ENCODE measurements around the gene LPP.

- no peak for TF ChIP-seq SP1 (IDR thresholded peaks at IDR 0.05)
- TF ChIP-seq SP1 (CRISPR knock-in tag; IDR thresholded peaks at IDR 0.05) = no peak
- no peak for TF ChIP-seq ZNF609 (CRISPR knock-in tag; IDR thresholded peaks at IDR 0.05; ENCODE audit: borderline replicate concordance)
- no peak for TF ChIP-seq PRDM10 (CRISPR knock-in tag; IDR thresholded peaks at IDR 0.05; ENCODE audit: low read depth)
- TF ChIP-seq HNRNPK (IDR thresholded peaks at IDR 0.05; ENCODE audit: low read depth, low read length, poor library complexity, severe bottlenecking) = no peak
- TF ChIP-seq SNAPC5 (CRISPR knock-in tag; IDR thresholded peaks at IDR 0.05; ENCODE audit: borderline replicate concordance) = no peak
- no peak for TF ChIP-seq NFIC (IDR thresholded peaks at IDR 0.05; ENCODE audit: low read length)
- TF ChIP-seq ZNF24 (IDR thresholded peaks at IDR 0.05) = no peak
- TF ChIP-seq ZNF589 (CRISPR knock-in tag; conservative IDR thresholded peaks at IDR 0.05) = no peak
- TF ChIP-seq EZH2 (conservative IDR thresholded peaks at IDR 0.05; ENCODE audit: low read depth, low read length) = no peak
- no peak for TF ChIP-seq SMC3 (IDR thresholded peaks at IDR 0.05; ENCODE audit: low read length)
- TF ChIP-seq KDM5A (IDR thresholded peaks at IDR 0.05; ENCODE audit: borderline replicate concordance, low read length) = no peak
Measured at GRCh38 chr3:188877381-188877780, 723.4 kb downstream of the LPP start.
